ENCODE results near the gene COL5A1.

COL5A1 gene

DNA sequence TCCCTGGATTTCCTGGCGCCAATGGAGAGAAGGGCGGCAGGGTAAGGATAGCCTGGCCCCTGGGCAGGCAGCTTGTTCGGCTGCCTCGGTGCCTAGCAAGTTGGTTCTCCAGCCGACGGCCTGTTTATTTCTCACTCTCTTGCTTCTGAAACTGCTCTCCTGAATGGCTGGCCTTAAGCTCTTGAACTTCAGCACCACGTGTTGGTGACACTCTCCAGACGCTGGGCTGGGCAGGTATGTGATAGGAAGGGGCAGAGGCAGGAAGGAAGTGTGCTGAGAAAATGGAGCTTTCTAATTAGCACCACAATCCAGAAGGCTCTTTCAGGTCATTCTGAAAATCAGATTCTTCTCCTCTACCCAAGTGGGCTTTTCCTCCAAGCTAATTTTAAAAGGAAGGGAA, 147.6 kb downstream of the COL5A1 start:
- no peak overlapping the region for H3K4me3 ChIP-seq (ENCODE audit: low read depth, low read length)
- in situ Hi-C loops (cut with HindIII; ENCODE audit: low sequenced_read_pairs): no loop called here
- no peak for DNase-seq (ENCODE audit: low read depth)
- TF ChIP-seq CTCF (IDR thresholded peaks at IDR 0.05; ENCODE audit: low read depth, low read length, missing control alignments): no peak

DNA sequence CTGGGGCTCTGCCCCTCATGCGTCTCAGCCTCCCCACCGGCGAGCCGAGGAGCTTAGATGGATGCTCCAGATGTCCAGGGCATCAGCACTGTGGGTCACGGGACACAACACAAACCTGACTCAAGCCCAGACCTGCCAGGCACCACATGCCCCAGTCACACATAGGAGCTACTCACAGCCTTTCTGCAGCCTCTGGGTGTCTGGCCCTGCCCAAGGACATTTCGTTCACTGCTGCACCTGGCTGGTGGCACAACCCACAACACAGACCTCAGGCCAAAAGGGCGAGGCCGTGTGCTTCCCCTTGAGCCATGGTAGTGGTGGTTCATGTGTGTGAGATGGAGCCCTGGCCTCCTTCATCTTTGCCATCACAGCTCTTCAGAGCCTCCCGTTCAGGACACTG, 149.4 kb downstream of the COL5A1 start:
- in situ Hi-C loops (cut with HindIII; ENCODE audit: low sequenced_read_pairs): no loop called here
- no peak overlapping the region for H3K4me3 ChIP-seq (ENCODE audit: low read depth, low read length)
- no peak for DNase-seq (ENCODE audit: low read depth)
- no peak for TF ChIP-seq CTCF (IDR thresholded peaks at IDR 0.05; ENCODE audit: low read depth, low read length, missing control alignments)

GRCh38 chr9:134792627-134793026, 151.0 kb downstream of the COL5A1 start:
- no peak for DNase-seq (ENCODE audit: low read depth)
- in situ Hi-C loops (cut with HindIII; ENCODE audit: low sequenced_read_pairs): no loop called here
- no peak for TF ChIP-seq CTCF (IDR thresholded peaks at IDR 0.05; ENCODE audit: low read depth, low read length, missing control alignments)
- no peak overlapping the region for H3K4me3 ChIP-seq (ENCODE audit: low read depth, low read length)

GRCh38 chr9:134793288-134794188, 151.9 kb downstream of the COL5A1 start:
- in situ Hi-C loops (cut with HindIII; ENCODE audit: low sequenced_read_pairs): no loop called here
- TF ChIP-seq CTCF (IDR thresholded peaks at IDR 0.05; ENCODE audit: low read depth, low read length, missing control alignments): no peak
- no peak for DNase-seq (ENCODE audit: low read depth)
- no peak overlapping the region for H3K4me3 ChIP-seq (ENCODE audit: low read depth, low read length)

DNA sequence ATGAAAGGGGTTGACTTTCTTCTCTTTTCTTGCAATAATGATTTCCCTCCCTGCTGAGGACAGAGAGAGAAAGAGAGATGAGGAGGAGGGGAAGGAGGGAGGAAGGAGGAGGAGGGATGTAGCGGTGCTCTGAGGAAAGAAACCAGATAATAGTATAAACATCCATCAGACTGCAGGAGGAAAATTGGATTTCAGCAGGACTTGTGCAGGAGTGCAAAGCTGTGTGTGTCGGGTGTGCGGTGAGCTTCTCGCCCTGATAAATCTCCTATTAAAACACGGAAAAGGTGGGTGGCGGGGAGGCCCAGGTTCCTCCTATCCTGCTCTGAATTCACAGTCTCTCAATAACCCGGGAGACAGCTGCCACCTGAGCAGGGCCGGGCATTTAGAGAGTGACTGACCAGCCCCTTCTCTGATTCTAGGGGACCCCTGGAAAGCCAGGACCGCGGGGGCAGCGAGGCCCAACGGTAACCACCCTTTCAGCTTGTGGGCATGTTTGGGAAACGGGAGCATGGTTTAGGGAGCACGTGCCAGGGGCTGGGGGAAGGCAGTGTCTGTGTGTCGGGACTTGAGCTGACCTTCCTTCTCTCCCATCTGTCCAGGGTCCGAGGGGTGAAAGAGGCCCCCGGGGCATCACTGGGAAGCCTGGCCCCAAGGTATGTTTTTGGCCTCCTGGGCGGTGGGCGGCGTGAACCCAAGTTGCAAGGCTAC, 153.2 kb downstream of the COL5A1 start:
- in situ Hi-C loops (cut with HindIII; ENCODE audit: low sequenced_read_pairs): loop anchor here (5.0 kb wide), 1 partner anchor 617 kb away; no protein-coding TSS in a partner anchor

More for the DNA sequence above, 153.2 kb downstream of the COL5A1 start:
- no peak overlapping the region for H3K4me3 ChIP-seq (ENCODE audit: low read depth, low read length)
- DNase-seq (ENCODE audit: low read depth): no peak
- TF ChIP-seq CTCF (IDR thresholded peaks at IDR 0.05; ENCODE audit: low read depth, low read length, missing control alignments): no peak

All from astrocyte of the cerebellum (primary cell).